ENCODE results near the gene GALNT18. TPM values are rescaled to one million over a fixed set of nuclear protein-coding genes. Genes with fewer than 3 reads are reported as not detected.

GALNT18 gene
- total and polyA plus RNA-seq, 2 donors (not counting 3 experiments of a cell fraction or from before 2014, with no cell fraction given), result 0.17 to 0.18 TPM

GRCh38 chr11:11491014-11491413 lies 130.8 kb downstream of the GALNT18 start:
- CTCF ChIA-PET, result no interaction called here
- no peak for FAIRE-seq
- no peaks in the 10 kb centered on the region for H3K9me3 ChIP-seq (replicated peaks; ENCODE audit: control insufficient read depth, insufficient read depth, low read length)

More at GRCh38 chr11:11491014-11491413, 130.8 kb downstream of the GALNT18 start:
- H3K27me3 ChIP-seq (ENCODE audit: control insufficient read depth in 2 of 2, insufficient read depth in 2 of 2, low read length in 2 of 2), result no peaks in the 10 kb centered on the region
- no peaks in the 10 kb centered on the region for H3K9me1 ChIP-seq (replicated peaks; ENCODE audit: control insufficient read depth, extremely low read depth, insufficient read depth, low read length)
- H3K27ac ChIP-seq (ENCODE audit: insufficient read depth, low read depth, low read length), result no peak overlapping the region
- H3K79me2 ChIP-seq (ENCODE audit: control insufficient read depth, insufficient read depth, low read length), result no peaks in the 10 kb centered on the region
- no peak for DNase-seq (ENCODE audit: low read depth, low spot score)
- H4K20me1 ChIP-seq (replicated peaks; ENCODE audit: control insufficient read depth, extremely low read depth, insufficient read depth, low read length), result no peaks in the 10 kb centered on the region
- no peaks in the 10 kb centered on the region for H3K36me3 ChIP-seq (ENCODE audit: control insufficient read depth in 2 of 2, extremely low read depth in 1 of 2, insufficient read depth in 2 of 2, low read length in 2 of 2)
- dilution Hi-C loops (cut with MboI; ENCODE audit: extremely low pct_ligation_motif_present, low sequenced_read_pairs) (no loop called here), intact Hi-C loops (cut with micrococcal nuclease) (no loop called here)
- POLR2A ChIA-PET, result no interaction called here
- no peak overlapping the region for H3K4me2 ChIP-seq (ENCODE audit: insufficient read depth, low read length)
- no peaks in the 10 kb centered on the region for H3K4me1 ChIP-seq (ENCODE audit: control insufficient read depth, extremely low read depth, insufficient read depth, low read length)
- no peak overlapping the region for H3K9ac ChIP-seq (replicated peaks; ENCODE audit: extremely low read depth, insufficient read depth, low read length)
- TF ChIP-seq MYC (IDR thresholded peaks at IDR 0.05; ENCODE audit: low read depth, low read length), result no peak
- TF ChIP-seq CTCF (IDR thresholded peaks at IDR 0.05; ENCODE audit: extremely low read depth in 1 of 2, insufficient read depth in 1 of 2, low read depth in 1 of 2, low read length in 2 of 2), result no peak
- no peak for TF ChIP-seq MAX (IDR thresholded peaks at IDR 0.05; ENCODE audit: insufficient read depth, insufficient read length)
- no peak for TF ChIP-seq EZH2 (IDR thresholded peaks at IDR 0.05; ENCODE audit: borderline replicate concordance, low read depth, low read length, severe bottlenecking)
- TF ChIP-seq JUN (IDR thresholded peaks at IDR 0.05; ENCODE audit: borderline replicate concordance, insufficient read depth, insufficient read length, low read depth), result no peak
- no peak for TF ChIP-seq POLR2AphosphoS5 (IDR thresholded peaks at IDR 0.05; ENCODE audit: insufficient read depth, low read depth, low read length)
- no peak for TF ChIP-seq FOS (IDR thresholded peaks at IDR 0.05; ENCODE audit: borderline replicate concordance, insufficient read depth, low read length)
- TF ChIP-seq GATA2 (IDR thresholded peaks at IDR 0.05; ENCODE audit: insufficient read depth, insufficient read length, low read depth, low read length), result no peak
- no peak for TF ChIP-seq POLR2A (IDR thresholded peaks at IDR 0.05; ENCODE audit: low read depth, low read length)
- no peak overlapping the region for H3K4me3 ChIP-seq (replicated peaks in 1 of 3; ENCODE audit: insufficient read depth in 1 of 3, low read depth in 1 of 3, low read length in 3 of 3)
- no peak overlapping the region for H2AFZ ChIP-seq (ENCODE audit: low read depth, low read length)
- BruUV-seq (replicated peaks), result no TSS peak

Measured in endothelial cell of umbilical vein (primary cell).